ENCODE results near the gene MPL. TPM values are rescaled to one million over a fixed set of nuclear protein-coding genes. Genes with fewer than 3 reads are reported as not detected.

MPL gene
- total and polyA plus RNA-seq, 2 of the 13 experiments (the other 11 are each of a cell fraction or from before 2014, with no cell fraction given), result not detected

DNA sequence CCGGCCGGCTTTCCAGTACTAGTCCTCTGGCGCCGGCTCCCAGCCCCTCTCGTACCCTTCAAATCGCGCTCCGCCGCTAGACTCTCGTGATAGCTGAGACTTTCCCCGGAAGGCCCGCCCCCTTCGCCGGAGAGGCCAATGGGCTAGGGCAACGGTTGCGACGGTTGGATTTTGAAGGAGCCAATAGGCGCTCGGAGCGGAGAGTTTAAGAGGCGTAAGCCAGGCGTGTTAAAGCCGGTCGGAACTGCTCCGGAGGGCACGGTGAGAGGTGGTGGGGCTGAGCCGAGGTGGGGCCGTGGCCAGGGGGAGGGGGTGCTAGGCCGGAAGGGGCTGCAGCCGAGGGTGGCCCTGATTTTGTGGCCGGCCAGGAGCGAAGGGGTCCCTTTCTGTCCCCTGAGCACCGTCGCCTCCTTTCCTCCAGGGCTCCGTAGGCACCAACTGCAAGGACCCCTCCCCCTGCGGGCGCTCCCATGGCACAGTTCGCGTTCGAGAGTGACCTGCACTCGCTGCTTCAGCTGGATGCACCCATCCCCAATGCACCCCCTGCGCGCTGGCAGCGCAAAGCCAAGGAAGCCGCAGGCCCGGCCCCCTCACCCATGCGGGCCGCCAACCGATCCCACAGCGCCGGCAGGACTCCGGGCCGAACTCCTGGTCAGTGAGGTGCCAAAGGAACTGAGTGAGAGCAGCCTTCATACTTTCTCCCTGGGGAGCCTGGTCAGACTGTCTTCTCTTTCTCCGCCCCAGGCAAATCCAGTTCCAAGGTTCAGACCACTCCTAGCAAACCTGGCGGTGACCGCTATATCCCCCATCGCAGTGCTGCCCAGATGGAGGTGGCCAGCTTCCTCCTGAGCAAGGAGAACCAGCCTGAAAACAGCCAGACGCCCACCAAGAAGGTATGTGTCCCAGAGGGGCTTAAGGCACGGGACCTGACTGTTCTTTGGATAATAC lies 21.4 kb downstream of the MPL start, which contains the start of gene CDC20 (continued):
- TF ChIP-seq ZNF205 (CRISPR knock-in tag; IDR thresholded peaks at IDR 0.05) (peak; percentile 22; the same call in 1 of the 2 replicates), SMYD3 (CRISPR knock-in tag; IDR thresholded peaks at IDR 0.05) (peak; percentile 94; the same call in 1 of the 2 replicates), TEAD3 (CRISPR knock-in tag; optimal IDR thresholded peaks at IDR 0.05; ENCODE audit: borderline replicate concordance) (no peak), TEAD2 (CRISPR knock-in tag; IDR thresholded peaks at IDR 0.05) (no peak), GFI1 (CRISPR knock-in tag; IDR thresholded peaks at IDR 0.05; ENCODE audit: borderline replicate concordance) (no peak), IKZF4 (CRISPR knock-in tag; IDR thresholded peaks at IDR 0.05; ENCODE audit: borderline replicate concordance, low read depth, not compliant biosample characterization) (no peak), SYNCRIP (IDR thresholded peaks at IDR 0.05; ENCODE audit: insufficient read depth, low read depth, low read length) (no peak), ZNF709 (CRISPR knock-in tag; IDR thresholded peaks at IDR 0.05) (no peak; the same call in 1 of the 2 replicates), ZNF333 (CRISPR knock-in tag; IDR thresholded peaks at IDR 0.05; ENCODE audit: borderline replicate concordance) (no peak), NFE2L2 (IDR thresholded peaks at IDR 0.05; ENCODE audit: low read length) (no peak), TOPORS (CRISPR knock-in tag; IDR thresholded peaks at IDR 0.05) (no peak), BRCA1 (CRISPR knock-in tag; IDR thresholded peaks at IDR 0.05) (no peak), RNF2 (conservative IDR thresholded peaks at IDR 0.05; ENCODE audit: low read depth) (no peak), ZNF143 (CRISPR knock-in tag; IDR thresholded peaks at IDR 0.05) (no peak), NCOA5 (CRISPR knock-in tag; IDR thresholded peaks at IDR 0.05) (no peak), ZNF292 (CRISPR knock-in tag; IDR thresholded peaks at IDR 0.05; ENCODE audit: borderline replicate concordance, low read depth) (no peak), DNMT3B (CRISPR knock-in tag; conservative IDR thresholded peaks at IDR 0.05) (no peak), MAFF (IDR thresholded peaks at IDR 0.05; ENCODE audit: low read depth, low read length) (no peak), CBX5 (CRISPR knock-in tag; IDR thresholded peaks at IDR 0.05; ENCODE audit: borderline replicate concordance) (no peak; the same call in 1 of the 2 replicates), MIXL1 (CRISPR knock-in tag; IDR thresholded peaks at IDR 0.05) (no peak), STAT5B (CRISPR knock-in tag; IDR thresholded peaks at IDR 0.05) (no peak), NR2F6 (IDR thresholded peaks at IDR 0.05) (no peak), NR2F6 (CRISPR knock-in tag; IDR thresholded peaks at IDR 0.05) (no peak), ZNF75D (CRISPR knock-in tag; IDR thresholded peaks at IDR 0.05; ENCODE audit: borderline replicate concordance) (no peak), JUND (CRISPR knock-in tag; IDR thresholded peaks at IDR 0.05) (no peak), HNRNPLL (IDR thresholded peaks at IDR 0.05; ENCODE audit: low read depth, low read length, poor library complexity, severe bottlenecking) (peak; percentile 49), HDAC6 (IDR thresholded peaks at IDR 0.05; ENCODE audit: low read depth, low read length) (no peak), ZMYM4 (CRISPR knock-in tag; IDR thresholded peaks at IDR 0.05) (peak; percentile 97)
- TF ChIP-seq, protein P1, sequence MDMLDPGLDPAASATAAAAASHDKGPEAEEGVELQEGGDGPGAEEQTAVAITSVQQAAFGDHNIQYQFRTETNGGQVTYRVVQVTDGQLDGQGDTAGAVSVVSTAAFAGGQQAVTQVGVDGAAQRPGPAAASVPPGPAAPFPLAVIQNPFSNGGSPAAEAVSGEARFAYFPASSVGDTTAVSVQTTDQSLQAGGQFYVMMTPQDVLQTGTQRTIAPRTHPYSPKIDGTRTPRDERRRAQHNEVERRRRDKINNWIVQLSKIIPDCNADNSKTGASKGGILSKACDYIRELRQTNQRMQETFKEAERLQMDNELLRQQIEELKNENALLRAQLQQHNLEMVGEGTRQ (IDR thresholded peaks at IDR 0.05; ENCODE audit: low read depth, low read length), result no peak
- TF ChIP-seq, protein P1 (CRISPR knock-in tag; IDR thresholded peaks at IDR 0.05; ENCODE audit: borderline replicate concordance), result no peak
- TF ChIP-seq, protein P2, sequence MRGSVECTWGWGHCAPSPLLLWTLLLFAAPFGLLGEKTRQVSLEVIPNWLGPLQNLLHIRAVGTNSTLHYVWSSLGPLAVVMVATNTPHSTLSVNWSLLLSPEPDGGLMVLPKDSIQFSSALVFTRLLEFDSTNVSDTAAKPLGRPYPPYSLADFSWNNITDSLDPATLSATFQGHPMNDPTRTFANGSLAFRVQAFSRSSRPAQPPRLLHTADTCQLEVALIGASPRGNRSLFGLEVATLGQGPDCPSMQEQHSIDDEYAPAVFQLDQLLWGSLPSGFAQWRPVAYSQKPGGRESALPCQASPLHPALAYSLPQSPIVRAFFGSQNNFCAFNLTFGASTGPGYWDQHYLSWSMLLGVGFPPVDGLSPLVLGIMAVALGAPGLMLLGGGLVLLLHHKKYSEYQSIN (CRISPR knock-in tag; IDR thresholded peaks at IDR 0.05; ENCODE audit: borderline replicate concordance), result no peak

Data from HepG2 (cell line).